A673 (cell line): ENCODE data around the gene PCIF1. TPM values are rescaled to one million over a fixed set of nuclear protein-coding genes. Genes with fewer than 3 reads are reported as not detected.

Experiments used
- BruUV-seq: library from RNA; stranded (reverse); fragments of 400-500 nt; replicated peaks from 2 replicates; lab custom pipeline; 2021; lab: Mats Ljungman, UMichigan
- CTCF ChIA-PET: fragments of 300-600 bp; sonication (Branson Sonifier 250); formaldehyde crosslinking; loops from one replicate; lab custom pipeline; 2022; ENCODE audit warnings: antibody characterized with exemption; lab: Charles Lee
- POLR2A ChIA-PET: fragments of 300-600 bp; sonication (Branson Sonifier 250); formaldehyde crosslinking; loops from one replicate; lab custom pipeline; 2022; ENCODE audit warnings: antibody characterized with exemption; ENCODE audit not compliant: low non-redundant PET; lab: Charles Lee
- DNase-seq: peaks from one replicate; pipeline ENCODE4 v3.0.0-alpha.2; 2015; ENCODE audit warnings: low spot score
- H3K27ac ChIP-seq: fragments of 200-600 bp; sonication (generic); 2 replicates; pipeline ENCODE4 v1.5.1; 2016; ENCODE audit warnings: mixed run types, low read depth, mild to moderate bottlenecking, mixed read lengths, antibody characterized with exemption, low read length; ENCODE audit not compliant: poor library complexity, severe bottlenecking
- H3K27me3 ChIP-seq: fragments of 200-600 bp; sonication (generic); replicated peaks from 2 replicates; pipeline ENCODE4 v1.6.1; 2017; ENCODE audit warnings: mixed run types, low read depth, mild to moderate bottlenecking, mixed read lengths, antibody characterized with exemption, low read length; ENCODE audit not compliant: insufficient read depth, poor library complexity
- H3K36me3 ChIP-seq: fragments of 200-600 bp; sonication (generic); 2 replicates; pipeline ENCODE4 v1.6.1; 2016; ENCODE audit warnings: mixed run types, mild to moderate bottlenecking, mixed read lengths, antibody characterized with exemption, low read length; ENCODE audit not compliant: insufficient read depth, poor library complexity, severe bottlenecking
- H3K4me1 ChIP-seq: fragments of 200-600 bp; sonication (generic); 2 replicates; pipeline ENCODE4 v1.6.1; 2017; ENCODE audit warnings: mixed run types, mild to moderate bottlenecking, mixed read lengths, antibody characterized with exemption, low read length; ENCODE audit not compliant: insufficient read depth, poor library complexity, severe bottlenecking
- H3K4me3 ChIP-seq: fragments of 200-600 bp; sonication (generic); 2 replicates; pipeline ENCODE4 v1.5.1; 2016; ENCODE audit warnings: low read depth, mixed run types, mild to moderate bottlenecking, mixed read lengths, low read length; ENCODE audit not compliant: poor library complexity, severe bottlenecking
- H3K9me3 ChIP-seq: fragments of 200-600 bp; sonication (generic); 2 replicates; pipeline ENCODE4 v1.6.1; 2016; ENCODE audit warnings: mixed run types, low read depth, mild to moderate bottlenecking, mixed read lengths, antibody characterized with exemption, low read length; ENCODE audit not compliant: poor library complexity, severe bottlenecking
- CTCF ChIP-seq: fragments of 300-800, 200-600 bp; sonication (generic); conservative IDR thresholded peaks from 2 replicates; pipeline ENCODE4 v1.5.1; 2017; ENCODE audit warnings: low read depth, mild to moderate bottlenecking, antibody characterized with exemption, low read length, moderate library complexity, mixed read lengths
- EZH2 ChIP-seq: fragments of 200-600 bp; sonication (generic); IDR thresholded peaks from 2 replicates; pipeline ENCODE4 v1.6.1; 2017; ENCODE audit warnings: borderline replicate concordance, low read depth, mild to moderate bottlenecking, mixed read lengths, antibody characterized with exemption, low read length; ENCODE audit not compliant: poor library complexity, severe bottlenecking
- intact Hi-C: fragments of 100-400 bp; cut with micrococcal nuclease; formaldehyde crosslinking; loops from one replicate; pipeline ENCODE4 v1.10.0; 2022; ENCODE audit not compliant: unreplicated experiment
- total RNA-seq: library from RNA; stranded (reverse); gene quantifications from 2 replicates; pipeline ENCODE4 v1.2.3, GENCODE V29; 2021

Gene PCIF1
- total RNA-seq, 1 experiment from 2014 or later = 47.5 TPM

- Histone ChIP-seq H3K4me3 (peak within 1 kb of the TSS; percentile 63), H3K4me1 (peaks cover 17% of the 10 kb centered on the region), H3K27ac (peak within 1 kb of the TSS; percentile 81), H3K36me3 (peaks cover 9% of the 10 kb centered on the region), H3K9me3 (no peaks in the 10 kb centered on the region), H3K27me3 (no peaks in the 10 kb centered on the region)
- ChIA-PET POLR2A (interaction anchor here (0.6 kb wide), 1 partner anchor 20 kb away, joined by 5 read pairs; no protein-coding TSS in a partner anchor), CTCF (interaction anchor here (0.5 kb wide), 1 partner anchor 90 kb away, joined by 3 read pairs; no protein-coding TSS in a partner anchor)
- DNase-seq = peak; percentile 77
- intact Hi-C loops = no loop called here
- BruUV-seq = TSS peak; percentile 94
- no peak for TF ChIP-seq EZH2
- TF ChIP-seq CTCF = no peak
Observed at GRCh38 chr20:45911486-45912343, 22.8 kb upstream of the PCIF1 start, which contains the start of gene PLTP. PLTP (minus strand) TSS chr20:45912155; CDS start chr20:45911452, 703 bp downstream.

GRCh38 chr20:45912344-45912682, 22.2 kb upstream of the PCIF1 start:
- Histone ChIP-seq H3K27me3 (no peaks in the 10 kb centered on the region), H3K36me3 (peaks cover 9% of the 10 kb centered on the region), H3K27ac (no peak overlapping the region), H3K4me1 (peaks cover 17% of the 10 kb centered on the region), H3K9me3 (no peaks in the 10 kb centered on the region), H3K4me3 (peak overlapping the region; percentile 63)
- intact Hi-C loops = no loop called here
- no peak for TF ChIP-seq EZH2
- no peak for TF ChIP-seq CTCF
- ChIA-PET CTCF (interaction anchor here (0.5 kb wide), 1 partner anchor 90 kb away, joined by 3 read pairs; no protein-coding TSS in a partner anchor), POLR2A (no interaction called here)
- BruUV-seq = no TSS peak
- no peak for DNase-seq

GRCh38 chr20:45913116-45913515, 21.4 kb upstream of the PCIF1 start:
- H3K9me3 ChIP-seq = no peaks in the 10 kb centered on the region
- TF ChIP-seq CTCF = no peak
- no peak for TF ChIP-seq EZH2
- intact Hi-C loops = no loop called here
- no peak overlapping the region for H3K27ac ChIP-seq
- no peaks in the 10 kb centered on the region for H3K27me3 ChIP-seq
- BruUV-seq = no TSS peak
- peaks cover 17% of the 10 kb centered on the region for H3K4me1 ChIP-seq
- POLR2A ChIA-PET = no interaction called here
- CTCF ChIA-PET = no interaction called here
- no peak for DNase-seq
- peaks cover 4% of the 10 kb centered on the region for H3K36me3 ChIP-seq
- no peak overlapping the region for H3K4me3 ChIP-seq
